CD4-positive, alpha-beta T cell treated with Interleukin-12 subunit alpha and Interleukin-12 subunit beta, for 1 hour (primary cell): Measurements from ENCODE around the gene MFAP1.

ENCODE experiments used
- DNase-seq: peaks from one replicate; pipeline ENCODE4 v3.0.0-alpha.2; 2020

Gene MFAP1

GRCh38 chr15:43775411-43775965 is 49.0 kb downstream of the MFAP1 start:
- DNase-seq, result no peak

GRCh38 chr15:43774062-43774461 is 50.4 kb downstream of the MFAP1 start:
- no peak for DNase-seq

- DNase-seq, result no peak
Observed at GRCh38 chr15:43772624-43773023, 51.9 kb downstream of the MFAP1 start.

GRCh38 chr15:43771816-43772215 is 52.7 kb downstream of the MFAP1 start:
- no peak for DNase-seq

- peak; percentile 70 for DNase-seq
Observed at GRCh38 chr15:43769584-43770228, 54.8 kb downstream of the MFAP1 start.

GRCh38 chr15:43763819-43764446 is 60.6 kb downstream of the MFAP1 start:
- DNase-seq, result no peak

GRCh38 chr15:43762824-43763223 is 61.7 kb downstream of the MFAP1 start:
- DNase-seq, result no peak
